GM10847 (cell line): ENCODE data around the gene GMCL2.

Source experiments
- POLR2A ChIP-seq: IDR thresholded peaks from 2 replicates; pipeline ENCODE4 v1.6.1; 2011; ENCODE audit not compliant: insufficient read length; ENCODE audit errors: extremely low read depth

Gene GMCL2

GRCh38 chr5:178202541-178202940, 15.4 kb upstream of the GMCL2 start:
- TF ChIP-seq POLR2A: no peak

- TF ChIP-seq POLR2A: no peak
These were observed 14.7 kb upstream of the GMCL2 start for GRCh38 chr5:178201927-178202235.

- TF ChIP-seq POLR2A: no peak
These were observed 14.2 kb upstream of the GMCL2 start for GRCh38 chr5:178201221-178201926.

DNA sequence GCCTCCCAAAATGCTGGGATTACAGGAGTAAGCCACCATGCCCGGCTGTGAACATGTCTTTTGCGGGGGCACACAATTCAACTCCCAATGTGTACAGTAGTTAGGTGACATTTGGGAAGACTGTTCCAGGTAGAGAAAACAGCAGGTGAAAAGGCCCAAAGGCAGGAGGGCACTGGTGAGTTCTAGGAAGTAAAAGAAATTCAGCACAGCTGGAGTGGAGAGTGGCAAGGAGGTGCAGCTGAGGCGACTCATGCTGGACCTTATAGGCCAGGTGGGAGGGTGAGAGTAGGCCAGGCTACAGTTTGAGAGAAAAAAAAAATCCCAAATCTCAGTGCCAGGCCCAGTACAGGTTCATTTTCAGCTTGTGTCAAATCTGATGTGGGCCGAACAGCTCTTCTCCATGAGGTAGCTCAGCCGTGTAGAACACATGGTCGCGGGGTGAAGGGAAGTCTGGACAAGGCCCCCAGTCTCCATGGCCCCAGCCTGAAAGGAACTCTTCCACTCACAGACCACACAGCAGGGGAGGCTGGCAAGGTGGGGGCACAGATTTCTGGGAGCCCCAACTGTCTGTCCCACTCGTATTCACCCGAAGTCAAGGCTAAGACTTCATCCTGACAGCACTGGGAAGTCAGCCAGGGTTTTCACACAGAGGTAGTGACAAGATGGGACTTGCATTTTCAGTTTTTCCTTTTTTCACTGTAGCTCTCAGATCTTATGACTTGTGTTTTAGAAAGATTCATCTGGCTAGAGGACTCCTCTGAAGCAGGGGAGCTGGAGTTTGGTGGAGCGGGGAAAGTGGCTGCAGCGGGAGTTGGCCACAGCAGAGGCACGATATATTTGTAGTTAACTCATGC, 12.6 kb upstream of the GMCL2 start:
- no peak for TF ChIP-seq POLR2A

DNA sequence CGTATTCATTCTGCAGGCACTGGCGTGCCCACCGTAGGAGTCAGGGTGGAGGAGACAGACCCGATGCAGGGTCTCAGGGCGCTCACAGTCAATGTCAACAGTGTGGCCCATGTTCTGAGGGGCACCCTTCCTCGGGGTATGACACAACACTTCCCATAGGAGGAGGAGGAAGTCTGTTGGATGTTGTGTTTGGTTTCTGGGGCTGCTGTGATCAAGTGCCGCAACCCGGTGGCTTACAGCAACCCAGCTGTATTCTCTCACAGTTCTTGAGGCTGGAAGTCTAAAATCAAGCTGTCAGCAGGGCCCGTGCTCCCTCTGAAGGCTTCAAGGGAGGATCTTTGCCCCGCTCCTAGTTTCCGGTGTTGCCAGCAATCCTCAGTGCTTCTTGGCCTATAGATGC, 11.5 kb upstream of the GMCL2 start:
- TF ChIP-seq POLR2A: no peak

GRCh38 chr5:178196986-178197385, 9.8 kb upstream of the GMCL2 start:
- TF ChIP-seq POLR2A: no peak

- no peak for TF ChIP-seq POLR2A
These were observed 9.2 kb upstream of the GMCL2 start for GRCh38 chr5:178196281-178196812.

DNA sequence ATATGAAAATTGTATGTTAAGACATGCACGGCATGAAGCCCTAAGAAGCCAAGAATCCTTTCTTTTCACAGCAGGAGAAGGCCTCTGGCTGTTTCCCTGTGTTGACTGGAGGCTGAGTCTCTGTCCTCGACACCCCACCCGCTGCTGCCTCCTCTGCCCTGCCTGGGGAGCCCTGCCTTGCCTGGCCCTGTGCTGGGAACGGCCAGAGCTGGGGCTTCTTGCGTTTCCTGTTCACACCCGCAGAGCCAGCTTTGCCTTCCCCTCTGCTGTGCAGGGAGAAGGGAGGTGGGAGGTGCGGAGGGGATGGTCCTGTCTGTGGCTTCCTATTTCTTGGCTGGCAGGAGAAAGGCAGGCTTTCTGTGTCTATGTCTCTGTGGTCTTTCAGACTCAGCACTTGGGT, 6.9 kb upstream of the GMCL2 start:
- no peak for TF ChIP-seq POLR2A

GRCh38 chr5:178193251-178193809, 6.2 kb upstream of the GMCL2 start:
- no peak for TF ChIP-seq POLR2A

DNA sequence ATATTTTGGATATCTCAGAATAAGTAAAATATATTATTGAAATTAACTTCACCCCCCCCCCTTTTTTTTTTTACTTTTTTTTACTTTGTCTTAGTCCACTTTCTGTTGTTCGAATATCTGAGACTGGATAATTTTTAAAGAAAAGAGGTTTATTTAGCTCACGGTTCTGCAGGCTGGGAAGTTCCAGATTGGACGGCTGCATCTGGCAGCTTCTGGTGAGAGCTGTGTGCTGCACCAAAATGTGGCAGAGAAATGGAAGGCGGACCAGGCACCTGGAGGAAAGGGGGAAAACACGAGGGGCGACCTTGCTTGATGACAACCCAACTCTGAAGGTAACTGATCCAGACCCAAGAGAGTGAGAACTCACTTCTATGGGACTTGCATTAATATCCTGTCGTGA, 5.6 kb upstream of the GMCL2 start:
- TF ChIP-seq POLR2A: no peak

DNA sequence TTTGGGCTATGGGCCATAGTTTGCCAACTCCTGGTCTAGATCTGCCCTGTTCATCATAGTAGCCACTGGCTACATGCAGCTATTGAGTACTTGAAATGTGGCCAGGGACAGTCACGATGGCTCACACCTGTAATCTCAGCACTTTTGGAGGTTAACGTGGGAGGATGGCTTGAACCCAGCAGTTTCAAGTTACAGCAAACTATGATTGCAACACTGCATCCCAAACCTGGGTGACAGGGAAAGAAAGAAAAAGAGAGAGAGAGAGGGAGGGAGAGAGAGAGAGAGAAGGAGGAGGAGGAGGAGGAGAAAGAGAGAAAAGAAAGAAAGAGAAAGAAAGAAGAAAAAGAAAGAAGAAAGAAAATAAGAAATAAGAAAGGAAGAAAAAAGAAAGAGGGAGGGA, 5.1 kb upstream of the GMCL2 start:
- TF ChIP-seq POLR2A: no peak

- no peak for TF ChIP-seq POLR2A
These were observed 4.5 kb upstream of the GMCL2 start for GRCh38 chr5:178191661-178192060.

GRCh38 chr5:178189433-178189832, 2.3 kb upstream of the GMCL2 start:
- no peak for TF ChIP-seq POLR2A

- no peak for TF ChIP-seq POLR2A
These were observed 744 bp downstream of the GMCL2 start for GRCh38 chr5:178186427-178186826.

GRCh38 chr5:178182158-178182876, 4.9 kb downstream of the GMCL2 start:
- TF ChIP-seq POLR2A: no peak
